Vagina (tissue), 2 donors: ENCODE data around the gene CDK6.

Source experiments
- CTCF ChIP-seq, 3 experiments: fragments of 450-650 bp in 2 of 3; fragments of 200-600 bp in 1 of 3; sonication (generic) in 1 of 3; IDR thresholded peaks; one replicate each; pipeline ENCODE4 v1.5.1; 2017 to 2019; ENCODE audit warnings: antibody characterized with exemption in 3 of 3, mild to moderate bottlenecking in 2 of 3, moderate library complexity in 2 of 3
- POLR2A ChIP-seq, 2 donors: fragments of 450-650 bp; IDR thresholded peaks; one replicate each; pipeline ENCODE4 v1.6.1; 2017; ENCODE audit warnings: antibody characterized with exemption in 2 of 2, mild to moderate bottlenecking in 2 of 2, moderate library complexity in 2 of 2
- POLR2AphosphoS5 ChIP-seq, 2 donors: sonication (generic); formaldehyde crosslinking; IDR thresholded peaks; one replicate each; pipeline ENCODE4 v1.9.0; 2017; ENCODE audit warnings: antibody characterized with exemption in 2 of 2, mild to moderate bottlenecking in 2 of 2, low read depth in 1 of 2; ENCODE audit not compliant: insufficient read depth in 1 of 2

DNA sequence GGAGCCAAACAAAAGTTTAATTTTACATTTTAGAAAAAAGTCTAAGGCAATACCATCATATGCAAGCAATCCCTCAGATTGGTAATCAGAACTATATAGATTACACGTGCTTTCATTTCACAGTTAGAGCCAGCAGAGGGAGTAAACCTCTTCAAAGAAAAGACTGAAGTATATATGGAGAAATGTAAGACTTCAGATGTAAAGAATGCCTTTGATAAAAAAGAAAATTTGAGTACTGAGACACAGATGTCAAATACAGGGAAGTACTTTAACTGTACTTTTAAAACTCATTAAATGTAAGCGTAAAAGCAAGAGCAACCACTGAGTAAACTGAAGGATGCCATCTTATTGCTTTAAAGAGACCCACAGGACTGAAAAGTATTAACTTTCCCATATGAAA, 144.8 kb downstream of the CDK6 start:
- TF ChIP-seq POLR2A (IDR thresholded peaks at IDR 0.05), result no peak
- peak in 1 of 3 experiments; percentile 28 for TF ChIP-seq CTCF (IDR thresholded peaks at IDR 0.05)
- peak in 1 of 2 donors; percentile 14 for TF ChIP-seq POLR2AphosphoS5 (IDR thresholded peaks at IDR 0.05; ENCODE audit: insufficient read depth in 1 of 2, low read depth in 1 of 2)
